Uterus (tissue), 2 donors: Measurements from ENCODE around the gene COPE.

Experiments used
- CTCF ChIP-seq, 4 experiments: fragments of 200-600 bp in 2 of 4; fragments of 450-650 bp in 2 of 4; sonication (generic) in 2 of 4; IDR thresholded peaks; one replicate each; pipeline ENCODE4 v1.5.1; 2016 to 2019; ENCODE audit warnings: antibody characterized with exemption in 4 of 4, mild to moderate bottlenecking in 2 of 4, moderate library complexity in 1 of 4
- POLR2A ChIP-seq, 2 donors: fragments of 450-650 bp; IDR thresholded peaks; one replicate each; pipeline ENCODE4 v1.6.1; 2016; ENCODE audit warnings: antibody characterized with exemption in 2 of 2, mild to moderate bottlenecking in 1 of 2, moderate library complexity in 1 of 2

GRCh38 chr19:18868380-18869022 lies 50.7 kb downstream of the COPE start:
- TF ChIP-seq CTCF (IDR thresholded peaks at IDR 0.05) = no peak
- no peak for TF ChIP-seq POLR2A (IDR thresholded peaks at IDR 0.05)
